Measurements from ENCODE around the gene HEATR9.

- no peak for TF ChIP-seq CTCF (IDR thresholded peaks at IDR 0.05)
- no peak for TF ChIP-seq POLR2A (IDR thresholded peaks at IDR 0.05)
Observed at GRCh38 chr17:35821308-35821707, 47.4 kb downstream of the HEATR9 start.
